ENCODE data around the gene NTNG1.

The NTNG1 gene

GRCh38 chr1:107362468-107363140 lies 221.8 kb downstream of the NTNG1 start:
- TF ChIP-seq LEF1 (IDR thresholded peaks at IDR 0.05; ENCODE audit: borderline replicate concordance) (no peak), BHLHE40 (IDR thresholded peaks at IDR 0.05; ENCODE audit: borderline replicate concordance) (no peak), NFRKB (IDR thresholded peaks at IDR 0.05) (no peak), ARNT (IDR thresholded peaks at IDR 0.05) (no peak), L3MBTL2 (conservative IDR thresholded peaks at IDR 0.05) (no peak), HDGF (IDR thresholded peaks at IDR 0.05; ENCODE audit: borderline replicate concordance) (no peak), CTBP1 (IDR thresholded peaks at IDR 0.05; ENCODE audit: borderline replicate concordance) (no peak), SP1 (IDR thresholded peaks at IDR 0.05) (no peak), FOXM1 (IDR thresholded peaks at IDR 0.05; ENCODE audit: borderline replicate concordance) (no peak), ZNF384 (IDR thresholded peaks at IDR 0.05) (no peak), FOXK2 (IDR thresholded peaks at IDR 0.05) (no peak), TARDBP (IDR thresholded peaks at IDR 0.05) (no peak), SUZ12 (IDR thresholded peaks at IDR 0.05) (no peak), ELF4 (IDR thresholded peaks at IDR 0.05) (no peak), FOXA1 (IDR thresholded peaks at IDR 0.05) (no peak)
- TF ChIP-seq, protein P1, sequence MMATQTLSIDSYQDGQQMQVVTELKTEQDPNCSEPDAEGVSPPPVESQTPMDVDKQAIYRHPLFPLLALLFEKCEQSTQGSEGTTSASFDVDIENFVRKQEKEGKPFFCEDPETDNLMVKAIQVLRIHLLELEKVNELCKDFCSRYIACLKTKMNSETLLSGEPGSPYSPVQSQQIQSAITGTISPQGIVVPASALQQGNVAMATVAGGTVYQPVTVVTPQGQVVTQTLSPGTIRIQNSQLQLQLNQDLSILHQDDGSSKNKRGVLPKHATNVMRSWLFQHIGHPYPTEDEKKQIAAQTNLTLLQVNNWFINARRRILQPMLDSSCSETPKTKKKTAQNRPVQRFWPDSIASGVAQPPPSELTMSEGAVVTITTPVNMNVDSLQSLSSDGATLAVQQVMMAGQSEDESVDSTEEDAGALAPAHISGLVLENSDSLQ (IDR thresholded peaks at IDR 0.05) = no peak
- ChIA-PET POLR2A (no interaction called here), CTCF (no interaction called here)
- DNase-seq (ENCODE audit: extremely low spot score) = no peak

DNA sequence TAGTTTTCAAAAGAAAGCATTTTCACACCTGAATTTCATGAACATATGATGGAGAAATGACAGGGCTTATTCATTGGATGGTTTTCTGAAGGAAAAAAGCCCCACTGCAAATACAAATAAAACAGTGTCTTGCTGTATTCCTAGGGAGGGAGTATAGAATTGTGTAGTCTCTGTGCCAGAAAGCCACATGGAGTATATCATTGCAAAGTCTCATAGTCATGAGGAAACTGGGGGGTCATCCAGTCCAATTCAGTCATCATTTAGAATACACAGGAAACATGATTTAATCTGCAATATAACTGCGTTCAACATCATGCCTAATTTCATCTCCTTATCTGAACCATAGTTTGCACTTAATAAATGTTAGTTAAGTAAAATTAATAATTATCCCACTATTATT lies 222.3 kb downstream of the NTNG1 start:
- CTCF ChIA-PET = no interaction called here
- no peak for DNase-seq (ENCODE audit: extremely low spot score)
- TF ChIP-seq HDGF (IDR thresholded peaks at IDR 0.05; ENCODE audit: borderline replicate concordance) = no peak
- TF ChIP-seq TARDBP (IDR thresholded peaks at IDR 0.05) = no peak
- no peak for TF ChIP-seq L3MBTL2 (conservative IDR thresholded peaks at IDR 0.05)
- no peak for TF ChIP-seq FOXA1 (IDR thresholded peaks at IDR 0.05)
- TF ChIP-seq FOXM1 (IDR thresholded peaks at IDR 0.05; ENCODE audit: borderline replicate concordance) = no peak
- TF ChIP-seq SUZ12 (IDR thresholded peaks at IDR 0.05) = no peak
- no peak for TF ChIP-seq ARNT (IDR thresholded peaks at IDR 0.05)
- TF ChIP-seq SP1 (IDR thresholded peaks at IDR 0.05) = no peak
- TF ChIP-seq BHLHE40 (IDR thresholded peaks at IDR 0.05; ENCODE audit: borderline replicate concordance) = no peak
- no peak for TF ChIP-seq CTBP1 (IDR thresholded peaks at IDR 0.05; ENCODE audit: borderline replicate concordance)
- TF ChIP-seq, protein P1 (IDR thresholded peaks at IDR 0.05) = no peak
- no peak for TF ChIP-seq NFRKB (IDR thresholded peaks at IDR 0.05)
- POLR2A ChIA-PET = no interaction called here

DNA sequence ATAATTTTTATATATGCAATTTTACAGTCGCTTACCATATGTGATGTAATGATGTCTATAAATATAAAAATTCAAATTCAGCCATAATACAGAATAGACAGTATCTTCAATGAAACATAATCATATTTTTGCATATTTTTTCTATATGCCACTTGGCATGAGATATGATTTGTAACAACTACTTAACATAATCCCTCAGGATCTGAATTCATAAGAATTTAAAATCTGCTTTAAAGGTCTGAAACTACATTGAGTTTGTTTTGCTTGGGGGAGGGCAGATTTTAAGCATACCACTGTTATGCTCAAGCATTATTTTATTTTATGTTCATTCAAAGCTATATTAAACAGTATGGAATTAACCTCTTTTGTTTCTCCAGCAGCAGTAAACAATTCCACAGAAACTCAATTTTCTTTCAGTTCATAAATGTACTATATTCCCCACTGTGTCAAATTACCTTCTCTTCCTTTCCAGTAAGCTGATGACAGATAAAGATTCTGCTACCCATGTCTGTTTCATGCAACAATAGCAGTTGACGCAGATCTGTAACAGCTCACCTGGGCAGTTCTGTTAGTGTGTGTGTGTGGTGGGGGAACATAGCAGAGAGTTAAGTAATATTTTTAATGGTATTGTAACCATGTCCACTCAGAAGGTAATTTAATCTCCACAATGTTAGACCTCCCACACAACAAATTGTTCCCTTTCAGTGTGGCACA lies 224.8 kb downstream of the NTNG1 start:
- DNase-seq (ENCODE audit: extremely low spot score) = no peak
- ChIA-PET POLR2A (no interaction called here), CTCF (no interaction called here)
- TF ChIP-seq SUZ12 (IDR thresholded peaks at IDR 0.05) (no peak), ZNF384 (IDR thresholded peaks at IDR 0.05) (no peak), SP1 (IDR thresholded peaks at IDR 0.05) (no peak), FOXM1 (IDR thresholded peaks at IDR 0.05; ENCODE audit: borderline replicate concordance) (no peak), NFRKB (IDR thresholded peaks at IDR 0.05) (no peak)

- no peak for DNase-seq (ENCODE audit: extremely low spot score)
- CTCF ChIA-PET = no interaction called here
- TF ChIP-seq, protein P1 (IDR thresholded peaks at IDR 0.05) = no peak
- TF ChIP-seq TARDBP (IDR thresholded peaks at IDR 0.05) = no peak
- no peak for TF ChIP-seq ARNT (IDR thresholded peaks at IDR 0.05)
- TF ChIP-seq HDGF (IDR thresholded peaks at IDR 0.05; ENCODE audit: borderline replicate concordance) = no peak
- no peak for TF ChIP-seq SUZ12 (IDR thresholded peaks at IDR 0.05)
- no peak for TF ChIP-seq FOXA1 (IDR thresholded peaks at IDR 0.05)
- TF ChIP-seq FOXK2 (IDR thresholded peaks at IDR 0.05) = no peak
- TF ChIP-seq LEF1 (IDR thresholded peaks at IDR 0.05; ENCODE audit: borderline replicate concordance) = no peak
- TF ChIP-seq ELF4 (IDR thresholded peaks at IDR 0.05) = no peak
- TF ChIP-seq ZNF384 (IDR thresholded peaks at IDR 0.05) = no peak
- no peak for TF ChIP-seq CTBP1 (IDR thresholded peaks at IDR 0.05; ENCODE audit: borderline replicate concordance)
- no peak for TF ChIP-seq NFRKB (IDR thresholded peaks at IDR 0.05)
- TF ChIP-seq SP1 (IDR thresholded peaks at IDR 0.05) = no peak
- TF ChIP-seq FOXM1 (IDR thresholded peaks at IDR 0.05; ENCODE audit: borderline replicate concordance) = no peak
- TF ChIP-seq L3MBTL2 (conservative IDR thresholded peaks at IDR 0.05) = no peak
- TF ChIP-seq BHLHE40 (IDR thresholded peaks at IDR 0.05; ENCODE audit: borderline replicate concordance) = no peak
- POLR2A ChIA-PET = no interaction called here
Measured at GRCh38 chr1:107378426-107378825, 237.6 kb downstream of the NTNG1 start.

DNA sequence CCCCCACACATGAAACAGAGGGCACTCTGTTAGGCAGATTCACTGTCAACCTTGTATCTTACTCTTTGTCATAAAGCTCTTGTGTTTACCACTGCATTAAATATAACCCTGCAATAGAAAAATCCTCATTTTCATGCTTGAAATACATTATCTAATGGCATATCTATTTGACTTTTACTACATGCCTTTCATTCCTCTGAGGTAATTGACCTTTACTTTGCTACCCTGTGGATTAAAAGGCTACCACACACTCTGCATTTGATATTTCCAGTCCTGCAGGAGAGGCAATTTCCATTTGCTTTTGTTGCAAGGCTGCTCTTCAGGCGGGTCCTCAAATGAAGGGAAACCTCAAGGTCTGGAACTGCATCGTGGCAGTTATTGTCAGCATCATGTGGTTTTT lies 238.0 kb downstream of the NTNG1 start:
- CTCF ChIA-PET = no interaction called here
- TF ChIP-seq TARDBP (IDR thresholded peaks at IDR 0.05) (no peak), FOXM1 (IDR thresholded peaks at IDR 0.05; ENCODE audit: borderline replicate concordance) (no peak), CTBP1 (IDR thresholded peaks at IDR 0.05; ENCODE audit: borderline replicate concordance) (no peak), ZNF384 (IDR thresholded peaks at IDR 0.05) (no peak), LEF1 (IDR thresholded peaks at IDR 0.05; ENCODE audit: borderline replicate concordance) (no peak), SP1 (IDR thresholded peaks at IDR 0.05) (no peak), FOXK2 (IDR thresholded peaks at IDR 0.05) (no peak), ARNT (IDR thresholded peaks at IDR 0.05) (no peak), ELF4 (IDR thresholded peaks at IDR 0.05) (no peak), HDGF (IDR thresholded peaks at IDR 0.05; ENCODE audit: borderline replicate concordance) (no peak), NFRKB (IDR thresholded peaks at IDR 0.05) (no peak)
- POLR2A ChIA-PET = no interaction called here
- DNase-seq (ENCODE audit: extremely low spot score) = no peak

DNA sequence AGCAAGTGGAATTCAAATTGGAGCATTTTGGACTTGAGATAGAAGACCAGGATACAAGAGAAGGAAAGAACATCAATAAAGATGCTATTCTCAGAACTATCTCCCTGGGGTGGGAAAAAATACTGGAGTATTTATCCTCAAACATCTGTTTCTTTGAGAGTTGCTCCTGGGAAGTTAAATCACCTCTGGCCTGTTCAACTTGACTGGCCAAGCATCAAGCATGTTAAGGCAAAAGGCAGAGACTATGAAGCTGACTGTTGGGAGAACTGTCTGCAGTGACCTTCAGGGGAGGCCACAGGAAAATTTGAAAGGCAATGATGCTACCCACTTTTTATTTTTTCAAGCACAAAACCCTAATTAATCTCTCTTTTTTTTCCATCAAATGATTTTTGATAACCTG lies 239.0 kb downstream of the NTNG1 start:
- POLR2A ChIA-PET = no interaction called here
- TF ChIP-seq LEF1 (IDR thresholded peaks at IDR 0.05; ENCODE audit: borderline replicate concordance) = no peak
- no peak for TF ChIP-seq ZNF384 (IDR thresholded peaks at IDR 0.05)
- TF ChIP-seq CTBP1 (IDR thresholded peaks at IDR 0.05; ENCODE audit: borderline replicate concordance) = no peak
- no peak for TF ChIP-seq ARNT (IDR thresholded peaks at IDR 0.05)
- no peak for TF ChIP-seq BHLHE40 (IDR thresholded peaks at IDR 0.05; ENCODE audit: borderline replicate concordance)
- TF ChIP-seq HDGF (IDR thresholded peaks at IDR 0.05; ENCODE audit: borderline replicate concordance) = no peak
- TF ChIP-seq NFRKB (IDR thresholded peaks at IDR 0.05) = no peak
- TF ChIP-seq L3MBTL2 (conservative IDR thresholded peaks at IDR 0.05) = no peak
- DNase-seq (ENCODE audit: extremely low spot score) = no peak
- CTCF ChIA-PET = no interaction called here

All from HEK293T (cell line).